GM23338 (cell line): ENCODE data around the gene ATP9A.
A peak's percentile ranks its signal among the peaks of the same experiment; 100 is the strongest.

Source experiments
- CTCF ChIP-seq, 2 experiments: fragments of 200-600 bp in 1 of 2; sonication (generic) in 1 of 2; conservative IDR thresholded peaks; 2 replicates each; pipeline versions ENCODE4 v1.5.1 to v1.6.1; 2016 to 2017; ENCODE audit warnings: antibody characterized with exemption in 2 of 2, low read depth in 2 of 2, mild to moderate bottlenecking in 2 of 2, moderate library complexity in 1 of 2
- POLR2AphosphoS5 ChIP-seq: IDR thresholded peaks from 2 replicates; pipeline ENCODE4 v1.6.1; 2016; ENCODE audit warnings: antibody characterized with exemption, low read depth
- REST ChIP-seq: IDR thresholded peaks from one replicate; pipeline ENCODE4 v1.6.1; 2018; ENCODE audit warnings: antibody characterized with exemption; ENCODE audit not compliant: unreplicated experiment

- no peak for TF ChIP-seq CTCF (conservative IDR thresholded peaks at IDR 0.05; ENCODE audit: low read depth in 2 of 2)
- TF ChIP-seq POLR2AphosphoS5: no peak
- TF ChIP-seq REST: peak; percentile 64
Observed at GRCh38 chr20:51610761-51611624, 157.2 kb downstream of the ATP9A start.
